WI38 (cell line): ENCODE results near the gene FUBP3.

ENCODE experiments used
- H3K4me3 ChIP-seq: 2 replicates; pipeline ENCODE4 v1.5.1; 2011; ENCODE audit warnings: low read depth, mild to moderate bottlenecking, control low read depth, low read length
- TF ChIP-seq, protein P1 (sequence below): IDR thresholded peaks from 2 replicates; pipeline ENCODE4 v1.5.1; 2012; ENCODE audit warnings: low read depth, mild to moderate bottlenecking, control low read depth, low read length

FUBP3 gene

GRCh38 chr9:130578865-130579737 lies at the start of gene FUBP3:
Gene FUBP3, plus strand, starts transcription at chr9:130579577. Its CDS starts 104 bp downstream, at chr9:130579681.
- H3K4me3 ChIP-seq = peak within 1 kb of the TSS; percentile 97
- TF ChIP-seq, protein P1, sequence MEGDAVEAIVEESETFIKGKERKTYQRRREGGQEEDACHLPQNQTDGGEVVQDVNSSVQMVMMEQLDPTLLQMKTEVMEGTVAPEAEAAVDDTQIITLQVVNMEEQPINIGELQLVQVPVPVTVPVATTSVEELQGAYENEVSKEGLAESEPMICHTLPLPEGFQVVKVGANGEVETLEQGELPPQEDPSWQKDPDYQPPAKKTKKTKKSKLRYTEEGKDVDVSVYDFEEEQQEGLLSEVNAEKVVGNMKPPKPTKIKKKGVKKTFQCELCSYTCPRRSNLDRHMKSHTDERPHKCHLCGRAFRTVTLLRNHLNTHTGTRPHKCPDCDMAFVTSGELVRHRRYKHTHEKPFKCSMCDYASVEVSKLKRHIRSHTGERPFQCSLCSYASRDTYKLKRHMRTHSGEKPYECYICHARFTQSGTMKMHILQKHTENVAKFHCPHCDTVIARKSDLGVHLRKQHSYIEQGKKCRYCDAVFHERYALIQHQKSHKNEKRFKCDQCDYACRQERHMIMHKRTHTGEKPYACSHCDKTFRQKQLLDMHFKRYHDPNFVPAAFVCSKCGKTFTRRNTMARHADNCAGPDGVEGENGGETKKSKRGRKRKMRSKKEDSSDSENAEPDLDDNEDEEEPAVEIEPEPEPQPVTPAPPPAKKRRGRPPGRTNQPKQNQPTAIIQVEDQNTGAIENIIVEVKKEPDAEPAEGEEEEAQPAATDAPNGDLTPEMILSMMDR = no peak

DNA sequence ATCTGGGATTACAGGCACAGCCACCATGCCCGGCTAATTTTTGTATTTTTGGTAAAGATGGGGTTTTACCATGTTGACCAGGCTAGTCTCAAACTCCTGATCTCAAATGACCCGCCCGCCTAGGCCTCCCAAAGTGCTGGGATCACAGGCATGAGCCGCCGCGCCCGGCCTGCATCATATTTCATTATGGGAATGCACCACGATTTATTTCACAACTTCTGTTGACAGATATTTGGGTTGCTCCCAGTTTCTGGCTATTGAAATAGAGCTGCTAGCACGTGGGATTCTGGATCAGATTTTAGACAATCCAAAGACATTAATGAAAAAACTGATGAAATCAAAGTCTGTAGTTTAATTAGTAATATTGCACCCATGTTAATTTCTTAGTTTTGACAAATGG lies 48.4 kb upstream of the FUBP3 start:
- TF ChIP-seq, protein P1 = no peak
- no peak overlapping the region for H3K4me3 ChIP-seq

GRCh38 chr9:130531670-130532069 lies 47.7 kb upstream of the FUBP3 start:
- H3K4me3 ChIP-seq = no peak overlapping the region

GRCh38 chr9:130532426-130533080 lies 46.8 kb upstream of the FUBP3 start:
- H3K4me3 ChIP-seq = no peak overlapping the region
- TF ChIP-seq, protein P1 = no peak

More at GRCh38 chr9:130531670-130532069, 47.7 kb upstream of the FUBP3 start:
- TF ChIP-seq, protein P1 = no peak

GRCh38 chr9:130535818-130536521 lies 43.4 kb upstream of the FUBP3 start:
- H3K4me3 ChIP-seq = no peak overlapping the region

GRCh38 chr9:130536701-130537107 lies 42.7 kb upstream of the FUBP3 start:
- H3K4me3 ChIP-seq = no peak overlapping the region
- TF ChIP-seq, protein P1 = no peak

More at GRCh38 chr9:130535818-130536521, 43.4 kb upstream of the FUBP3 start:
- TF ChIP-seq, protein P1 = no peak
